Erythroblast (primary cell): ENCODE measurements around the gene ARAP3.

Experiments
- GATA1 ChIP-seq: IDR thresholded peaks from 2 replicates; pipeline ENCODE4 v1.6.1; 2011; ENCODE audit warnings: low read depth, mild to moderate bottlenecking, control low read depth, low read length, moderate library complexity
- POLR2A ChIP-seq: IDR thresholded peaks from 2 replicates; pipeline ENCODE4 v1.6.1; 2011; ENCODE audit warnings: mild to moderate bottlenecking, low read length

GRCh38 chr5:141722266-141722665 is 40.2 kb upstream of the ARAP3 start:
- TF ChIP-seq GATA1, result no peak
- TF ChIP-seq POLR2A, result no peak
